Left cardiac atrium (tissue), 4 donors: ENCODE results near the gene BCAT1. TPM values are rescaled to one million over a fixed set of nuclear protein-coding genes. Genes with fewer than 3 reads are reported as not detected.

Experiments
- ATAC-seq, 2 donors: fragments of 200-7000 bp; cut with Tn5 transposase; one replicate each; pipeline ENCODE4 v1.9.1; 2020; ENCODE audit warnings: mild to moderate bottlenecking in 2 of 2, moderate library complexity in 2 of 2
- DNase-seq: peaks from one replicate; pipeline ENCODE4 v3.0.0-alpha.2; 2020
- intact Hi-C, 2 donors: fragments of 100-400 bp; cut with DNase I; formaldehyde crosslinking; loops; one replicate each; pipeline versions ENCODE4 v1.14.1 to v1.15.1; 2022 to 2023
- total RNA-seq, 2 donors: library from RNA; stranded (reverse); fragmentation: NEBNext Ultra II Directional; extraction: Animal tissue kit (Norgen Biotek cat#: 25700); gene quantifications; one replicate each; pipeline ENCODE4 v1.2.1, GENCODE V29; 2021
- donor health status: DM: no; HTN: yes; CAD: no.
- donor health status: DM: no; HTN: yes; CAD: no; lungs with severe emphysema.
- donor health status: DM: yes; HTN: yes; CAD: no.
- donor health status: Dilated cardiomyopathy.

BCAT1 gene
- total RNA-seq, 2 donors from 2014 or later: 10.9 to 14.0 TPM

DNA sequence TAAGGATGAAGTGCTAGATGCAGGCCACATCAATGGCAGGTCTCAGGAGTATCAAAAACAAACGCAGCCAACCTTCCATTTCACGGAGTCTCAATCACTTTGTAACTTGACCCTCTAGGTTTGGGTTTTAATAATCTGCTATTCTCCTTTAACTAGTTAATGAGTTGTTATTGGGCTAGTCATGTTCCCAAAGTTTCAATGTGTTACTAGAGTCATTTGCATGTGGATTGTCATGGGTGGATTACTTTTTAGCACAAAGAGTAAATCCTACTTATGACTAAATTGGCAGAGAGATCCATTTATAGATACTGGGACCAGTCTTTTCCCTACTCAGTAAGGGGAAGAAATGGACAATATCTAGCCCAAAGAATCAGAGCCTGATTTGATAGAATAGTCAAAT is 151.0 kb downstream of the BCAT1 start:
- ATAC-seq: no peak
- intact Hi-C loops: no loop called here
- DNase-seq: no peak

DNA sequence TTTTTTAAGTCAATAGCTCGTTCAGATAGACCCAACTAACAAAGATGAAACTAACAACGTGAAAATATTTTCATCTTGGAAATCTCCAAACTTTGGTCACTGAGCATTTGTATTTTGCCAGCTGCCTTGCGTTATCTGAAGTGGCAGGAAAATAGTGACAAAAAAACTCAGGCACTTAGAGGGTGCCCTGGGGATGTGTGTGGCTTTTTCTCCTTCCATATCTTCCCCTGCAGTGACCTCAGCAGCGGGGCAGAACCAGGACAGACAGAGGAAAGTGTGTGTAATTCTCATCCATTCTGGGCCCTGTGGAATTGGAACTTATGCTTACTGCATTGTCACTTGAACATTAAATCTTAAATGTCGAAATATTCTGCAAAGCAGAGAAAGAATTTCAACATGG is 152.0 kb downstream of the BCAT1 start:
- no peak for ATAC-seq
- intact Hi-C loops: no loop called here
- DNase-seq: no peak

GRCh38 chr12:24795699-24796347 is 153.1 kb downstream of the BCAT1 start:
- ATAC-seq: no peak
- DNase-seq: no peak
- intact Hi-C loops: no loop called here

DNA sequence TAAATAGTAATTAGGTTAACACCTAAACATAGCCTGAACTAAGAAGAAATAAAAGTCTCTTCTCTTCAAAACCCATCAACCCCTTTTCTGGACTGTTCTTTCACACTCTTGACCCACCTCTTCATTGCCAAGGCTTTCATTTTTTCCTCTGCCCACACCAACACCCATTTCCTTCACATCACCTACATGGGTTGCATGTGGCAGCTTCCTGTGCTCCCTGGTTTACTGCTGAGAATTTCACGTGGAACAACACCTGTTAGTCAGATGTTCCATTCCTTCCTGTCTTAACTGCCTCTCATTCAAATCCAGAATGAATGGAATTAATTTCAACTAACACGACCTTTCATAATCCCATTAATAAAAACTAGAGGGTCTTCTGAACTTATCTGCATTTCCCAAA is 157.3 kb downstream of the BCAT1 start:
- DNase-seq (no peak), ATAC-seq (no peak)
- intact Hi-C loops: no loop called here

DNA sequence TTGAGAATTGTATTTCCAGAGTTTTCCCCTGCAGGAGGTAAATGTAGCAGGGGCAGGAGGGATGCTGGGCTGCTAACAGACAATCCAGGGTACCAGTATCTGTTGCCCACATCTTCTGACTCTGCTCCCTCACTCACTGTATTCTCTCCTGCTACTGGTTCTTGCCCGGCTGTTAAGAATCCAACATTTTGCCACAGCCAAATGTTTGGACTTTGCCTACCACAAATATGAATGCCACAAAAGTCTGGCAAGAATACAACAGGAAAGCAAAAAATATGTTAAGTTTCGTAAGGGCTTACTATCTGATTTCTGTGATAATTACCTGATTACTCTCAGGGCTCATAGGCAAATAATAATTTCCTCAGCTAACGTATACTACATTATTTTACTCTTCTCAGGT is 160.0 kb downstream of the BCAT1 start:
- no peak for ATAC-seq
- intact Hi-C loops: no loop called here
- DNase-seq: no peak

- ATAC-seq (no peak), DNase-seq (no peak)
- intact Hi-C loops: no loop called here
Measured at GRCh38 chr12:24780697-24781368, 168.1 kb downstream of the BCAT1 start.

DNA sequence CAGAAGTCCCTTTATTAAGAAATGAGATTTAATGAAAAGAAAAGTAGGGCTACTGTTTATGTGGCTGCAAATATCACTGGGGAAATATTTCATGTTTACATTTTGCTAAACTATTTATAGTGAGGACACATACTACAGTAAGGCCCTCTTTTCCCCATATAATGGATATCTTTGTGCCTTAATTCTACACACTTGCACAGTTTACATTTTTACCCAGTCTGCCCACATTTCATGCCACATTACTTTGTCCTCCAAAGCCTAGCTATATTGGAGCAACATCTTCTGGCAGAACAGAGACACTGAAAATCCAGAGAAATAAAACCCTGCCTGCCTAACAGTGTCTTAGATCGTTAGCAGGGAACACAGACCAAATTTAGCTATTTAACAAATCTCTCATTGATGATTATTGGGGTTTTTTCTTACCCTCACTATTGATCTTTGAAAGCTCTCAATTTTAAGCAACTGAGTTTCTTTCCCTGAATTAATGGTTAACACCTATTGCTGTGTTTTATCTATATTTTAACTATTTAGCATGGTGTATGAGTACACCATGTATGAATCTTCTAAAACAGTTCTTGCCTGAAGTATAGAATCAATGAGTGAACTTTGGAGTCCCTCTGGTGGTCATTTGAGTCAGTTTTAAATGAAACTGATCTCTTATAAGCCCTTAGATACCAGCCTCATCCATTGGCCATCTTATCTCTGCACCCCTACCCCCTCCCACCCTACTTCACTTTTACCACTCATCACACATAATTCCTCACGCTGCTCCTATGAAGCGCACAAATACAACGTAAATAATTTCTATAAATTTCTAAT is 170.2 kb downstream of the BCAT1 start:
- no peak for ATAC-seq
- intact Hi-C loops: loop anchor here in 1 of 2 donors (10.0 kb wide), 1 partner anchor 1924 kb away; no protein-coding TSS in a partner anchor

DNA sequence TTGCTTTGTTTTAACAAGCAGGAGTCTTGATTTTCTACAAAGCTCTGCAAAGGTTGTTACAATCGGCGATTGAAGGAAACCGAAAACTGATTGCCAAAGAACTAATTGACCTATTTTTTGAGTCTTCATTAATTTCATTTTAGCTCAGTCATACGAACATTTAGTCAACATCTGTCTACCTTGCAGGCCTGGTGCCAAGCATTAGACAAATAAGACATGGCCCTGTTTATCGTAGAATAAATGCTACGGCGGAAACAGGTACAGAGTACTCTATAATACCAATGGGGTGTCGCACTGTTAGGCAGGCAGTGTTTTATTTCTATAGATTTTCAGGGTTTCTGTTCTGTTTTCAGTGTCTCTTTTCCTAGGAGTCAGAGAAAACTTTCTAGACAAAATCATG is 171.5 kb downstream of the BCAT1 start:
- ATAC-seq (no peak), DNase-seq (no peak)
- intact Hi-C loops: loop anchor here in 1 of 2 donors (10.0 kb wide), 1 partner anchor 1923 kb away; no protein-coding TSS in a partner anchor

More for the DNA sequence above, 170.2 kb downstream of the BCAT1 start:
- DNase-seq: no peak

GRCh38 chr12:24776861-24777260 is 172.0 kb downstream of the BCAT1 start:
- intact Hi-C loops: loop anchor here in 1 of 2 donors (10.0 kb wide), 1 partner anchor 1922 kb away; no protein-coding TSS in a partner anchor
- DNase-seq (no peak), ATAC-seq (peak in 1 of 2 donors; percentile 27)

GRCh38 chr12:24775073-24775472 is 173.8 kb downstream of the BCAT1 start:
- no peak for DNase-seq
- intact Hi-C loops: loop anchor here in 1 of 2 donors (10.0 kb wide), 1 partner anchor 1920 kb away; no protein-coding TSS in a partner anchor
- ATAC-seq: no peak

- intact Hi-C loops: loop anchor here in 1 of 2 donors (10.0 kb wide), 1 partner anchor 1919 kb away; no protein-coding TSS in a partner anchor
- DNase-seq (no peak), ATAC-seq (no peak)
Measured at GRCh38 chr12:24773996-24774395, 174.9 kb downstream of the BCAT1 start.

- ATAC-seq (no peak), DNase-seq (no peak)
- intact Hi-C loops: loop anchor here in 1 of 2 donors (10.0 kb wide), 1 partner anchor 1918 kb away; no protein-coding TSS in a partner anchor
Measured at GRCh38 chr12:24772813-24773212, 176.1 kb downstream of the BCAT1 start.

DNA sequence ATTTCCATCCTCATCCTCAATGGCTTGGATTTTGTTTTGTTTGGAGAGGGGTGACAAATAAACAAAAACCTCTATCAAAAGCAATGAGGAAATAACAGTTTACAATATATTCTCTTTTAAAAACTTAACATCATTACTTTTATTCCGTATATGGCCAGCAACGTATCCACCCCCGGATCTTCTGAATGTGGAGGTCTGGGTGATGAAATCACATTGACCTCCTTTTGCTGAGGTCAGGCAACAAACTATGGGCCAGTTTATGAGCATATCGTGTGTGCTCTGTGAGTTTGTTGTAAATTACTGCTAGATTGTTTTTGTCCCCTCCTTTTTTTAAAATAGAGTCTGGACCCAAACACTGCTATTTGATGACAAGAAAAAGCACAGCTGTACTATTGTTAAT is 178.1 kb downstream of the BCAT1 start:
- no peak for ATAC-seq
- no peak for DNase-seq
- intact Hi-C loops: loop anchor here in 1 of 2 donors (10.0 kb wide), 1 partner anchor 1916 kb away; no protein-coding TSS in a partner anchor

DNA sequence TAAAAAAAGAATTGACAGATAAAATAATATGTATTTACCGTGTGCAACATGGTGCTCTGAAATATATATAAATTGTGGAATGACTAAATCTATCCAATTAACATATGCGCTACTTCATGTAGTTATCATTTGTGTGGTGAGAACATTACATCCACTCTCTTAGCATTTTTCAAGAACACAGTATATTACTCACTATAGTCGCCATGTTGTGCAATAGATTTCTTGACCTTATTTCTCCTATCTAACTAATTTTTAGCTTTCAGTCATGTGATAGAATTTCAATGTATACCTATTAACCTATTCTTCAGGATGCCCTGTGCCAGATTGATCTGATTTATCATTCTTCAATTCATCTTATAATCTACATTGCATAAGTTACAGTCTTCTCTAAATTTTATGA is 178.6 kb downstream of the BCAT1 start:
- DNase-seq (no peak), ATAC-seq (no peak)
- intact Hi-C loops: loop anchor here in 1 of 2 donors (10.0 kb wide), 1 partner anchor 1916 kb away; no protein-coding TSS in a partner anchor

DNA sequence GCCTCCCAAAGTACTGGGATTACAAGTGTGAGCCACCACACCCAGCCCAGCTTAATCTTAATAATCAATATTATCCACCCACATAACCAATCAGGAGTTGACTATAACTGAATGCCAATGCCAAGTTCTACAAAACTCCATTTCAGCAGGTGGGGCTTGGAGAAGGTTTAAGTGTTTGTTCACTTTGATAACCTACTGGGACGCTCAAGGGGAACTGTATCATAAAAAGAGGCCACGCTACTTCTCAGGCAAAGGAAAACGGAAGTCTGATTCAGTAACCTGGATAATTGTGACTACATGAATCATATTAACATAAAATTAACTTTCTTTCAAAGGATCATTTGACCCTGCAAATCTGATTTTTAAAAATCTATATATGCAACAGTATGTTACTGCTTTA is 179.2 kb downstream of the BCAT1 start:
- ATAC-seq: no peak
- DNase-seq: no peak
- intact Hi-C loops: loop anchor here in 1 of 2 donors (10.0 kb wide), 1 partner anchor 1915 kb away; no protein-coding TSS in a partner anchor

GRCh38 chr12:24768415-24768814 is 180.5 kb downstream of the BCAT1 start:
- DNase-seq: no peak
- no peak for ATAC-seq
- intact Hi-C loops: no loop called here

DNA sequence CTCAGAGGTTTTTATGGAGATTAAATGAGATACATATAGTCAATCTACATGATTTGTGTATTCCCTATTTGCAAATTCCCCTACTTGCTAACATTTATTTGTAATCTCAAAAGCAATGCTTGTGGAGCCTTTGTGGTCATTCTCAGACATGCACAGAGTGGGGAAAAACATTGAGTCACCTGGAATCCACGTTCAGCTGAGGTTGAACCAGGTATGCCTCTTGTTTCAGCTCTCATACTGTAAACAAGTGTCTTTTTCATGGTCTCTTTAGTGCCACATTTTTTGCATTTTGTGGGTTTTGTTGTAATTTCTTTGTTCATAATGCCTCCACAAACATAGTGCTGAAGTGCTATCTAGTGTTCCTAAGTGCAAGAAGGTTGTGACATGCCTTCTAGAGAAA is 181.9 kb downstream of the BCAT1 start:
- no peak for DNase-seq
- ATAC-seq: no peak
- intact Hi-C loops: no loop called here

DNA sequence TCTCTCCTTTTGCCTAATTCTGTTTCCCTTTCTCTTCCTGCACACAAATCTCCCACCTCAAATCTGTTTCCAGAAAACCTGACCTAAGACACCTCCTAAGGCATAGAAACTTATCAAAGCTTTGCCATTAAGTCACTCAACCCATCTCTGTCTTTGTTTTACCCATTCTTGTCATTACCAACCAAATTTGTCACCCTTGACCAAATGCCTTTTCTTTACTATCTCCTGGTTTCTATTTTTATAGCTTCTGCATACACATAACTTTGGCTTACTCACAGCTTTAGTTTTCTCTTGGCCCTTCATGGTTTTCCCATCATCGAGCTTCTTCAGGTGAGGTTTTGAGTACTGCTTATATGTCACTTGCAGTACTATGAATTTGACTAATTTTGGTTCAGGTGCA is 184.2 kb downstream of the BCAT1 start:
- intact Hi-C loops: no loop called here
- ATAC-seq: no peak
- DNase-seq: no peak

DNA sequence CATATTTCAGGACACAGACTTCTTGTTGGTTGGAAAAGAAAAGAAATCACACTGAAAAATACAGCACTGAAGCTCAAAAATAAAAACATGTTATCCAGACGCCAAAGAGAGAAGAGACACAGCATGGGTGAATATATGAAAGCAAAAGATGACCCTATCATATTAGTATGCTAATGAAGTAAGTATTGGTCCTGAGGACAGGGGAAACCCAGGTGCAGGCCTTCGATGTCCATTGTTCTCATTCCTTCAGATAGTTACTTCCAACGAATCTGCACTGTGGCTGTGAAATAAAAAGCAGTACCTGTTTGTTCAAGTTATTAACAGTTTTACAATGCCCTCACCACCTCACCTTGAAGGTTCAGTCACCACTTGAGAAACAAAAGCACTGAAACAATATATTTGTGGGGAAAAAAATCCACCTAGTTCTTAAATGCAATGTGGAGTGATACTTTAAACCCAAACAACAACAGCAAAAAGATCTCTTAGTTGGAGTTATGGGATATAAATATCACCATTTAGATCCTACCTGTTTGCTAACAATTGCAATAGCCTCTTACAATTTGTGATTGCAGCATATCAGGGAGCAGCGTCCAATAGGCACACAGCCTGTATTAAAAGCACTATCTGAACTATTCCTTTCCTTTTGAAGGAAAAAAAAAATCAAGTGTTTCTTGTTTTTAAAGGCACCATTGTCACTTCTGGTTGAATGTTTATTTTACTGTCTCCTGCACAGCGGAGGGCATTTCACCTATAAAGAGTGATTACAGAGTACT is 188.1 kb downstream of the BCAT1 start:
- DNase-seq: no peak
- intact Hi-C loops: no loop called here

More for the DNA sequence above, 188.1 kb downstream of the BCAT1 start:
- no peak for ATAC-seq
